DND-41 (cell line): ENCODE measurements around the gene THOP1.

Source experiments
- ATAC-seq: fragments of 200-7000 bp; cut with Tn5 transposase; 3 replicates; pipeline ENCODE4 v1.9.1; 2021; ENCODE audit warnings: low read depth; ENCODE audit not compliant: insufficient read depth
- DNase-seq: peaks from one replicate; pipeline ENCODE4 v3.0.0-alpha.2; 2020
- H2AFZ ChIP-seq: 2 replicates; pipeline ENCODE4 v1.6.0; 2012; ENCODE audit warnings: low read depth, low read length
- H3K27ac ChIP-seq: 2 replicates; pipeline ENCODE4 v1.5.1; 2012; ENCODE audit warnings: low read length, inconsistent platforms
- H3K27me3 ChIP-seq: fragments of 200-600 bp; sonication (generic); 2 replicates; pipeline ENCODE4 v1.6.0; 2012; ENCODE audit warnings: low read length, mild to moderate bottlenecking, inconsistent platforms; ENCODE audit not compliant: insufficient read depth, poor library complexity
- H3K36me3 ChIP-seq: 2 replicates; pipeline ENCODE4 v1.5.1; 2012; ENCODE audit warnings: low read length, inconsistent platforms; ENCODE audit not compliant: insufficient read depth
- H3K4me1 ChIP-seq: 2 replicates; pipeline ENCODE4 v1.5.1; 2012; ENCODE audit warnings: mild to moderate bottlenecking, low read length; ENCODE audit not compliant: insufficient read depth
- H3K4me2 ChIP-seq: 2 replicates; pipeline ENCODE4 v1.6.0; 2012; ENCODE audit warnings: mild to moderate bottlenecking, moderate library complexity, low read length, inconsistent platforms; ENCODE audit not compliant: insufficient read depth
- H3K4me3 ChIP-seq, 2 experiments: fragments of 200-600 bp in 1 of 2; shearing (Covaris generic) in 1 of 2; 2 replicates each; pipeline ENCODE4 v1.5.1; 2012 to 2016; ENCODE audit warnings: inconsistent platforms in 2 of 2, low read length in 2 of 2, mild to moderate bottlenecking in 2 of 2, low read depth in 1 of 2, moderate library complexity in 1 of 2
- H3K79me2 ChIP-seq: 2 replicates; pipeline ENCODE4 v1.6.0; 2012; ENCODE audit warnings: low read length, inconsistent platforms; ENCODE audit not compliant: insufficient read depth
- H3K9ac ChIP-seq: 2 replicates; pipeline ENCODE4 v1.6.0; 2012; ENCODE audit warnings: low read depth, mild to moderate bottlenecking, inconsistent platforms, low read length, moderate library complexity
- H3K9me3 ChIP-seq: 2 replicates; pipeline ENCODE4 v1.5.1; 2012; ENCODE audit warnings: low read length, moderate library complexity, mild to moderate bottlenecking, inconsistent platforms; ENCODE audit not compliant: insufficient read depth, severe bottlenecking
- H4K20me1 ChIP-seq: 2 replicates; pipeline ENCODE4 v1.6.0; 2012; ENCODE audit warnings: low read length; ENCODE audit not compliant: insufficient read depth
- CTCF ChIP-seq: IDR thresholded peaks from 2 replicates; pipeline ENCODE4 v1.5.1; 2012; ENCODE audit warnings: borderline replicate concordance, low read length, moderate library complexity, mild to moderate bottlenecking; ENCODE audit not compliant: poor library complexity, severe bottlenecking; ENCODE audit errors: extremely low read depth
- EZH2 ChIP-seq: IDR thresholded peaks from 3 replicates; pipeline ENCODE4 v1.6.1; 2012; ENCODE audit warnings: borderline replicate concordance, low read depth, mild to moderate bottlenecking, moderate library complexity, low read length, inconsistent platforms; ENCODE audit not compliant: severe bottlenecking

Gene THOP1

DNA sequence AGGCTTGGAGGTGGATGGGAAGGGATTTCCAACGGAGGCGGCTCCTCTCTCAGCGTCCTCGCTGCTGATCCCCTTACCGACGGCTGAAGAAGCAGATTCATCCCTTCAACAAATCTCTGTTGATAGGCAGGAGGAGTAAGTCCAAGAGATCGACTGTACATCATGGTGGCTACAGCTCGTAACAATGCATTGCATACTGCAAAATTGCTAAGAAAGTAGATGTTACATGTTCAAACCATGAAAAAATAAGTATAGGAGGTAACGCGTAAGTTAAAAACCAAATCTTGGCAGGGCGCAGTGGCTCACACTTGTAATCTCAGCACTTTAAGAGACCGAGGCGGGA lies 45.0 kb upstream of the THOP1 start:
- Histone ChIP-seq H3K79me2 (peaks cover 33% of the 10 kb centered on the region), H4K20me1 (peaks cover 23% of the 10 kb centered on the region), H3K4me3 (peak overlapping the region in 1 of 2 experiments; percentile 20; a peak in 1 of 4 replicates), H3K36me3 (peaks cover 26% of the 10 kb centered on the region), H3K27me3 (no peaks in the 10 kb centered on the region), H3K4me2 (peak overlapping the region; percentile 45; the same call in 1 of the 2 replicates), H3K9me3 (peaks cover 3% of the 10 kb centered on the region), H3K27ac (no peak overlapping the region), H3K9ac (no peak overlapping the region), H2AFZ (peak overlapping the region; percentile 48; the same call in 1 of the 2 replicates), H3K4me1 (peaks cover 21% of the 10 kb centered on the region)
- no peak for TF ChIP-seq EZH2
- TF ChIP-seq CTCF, result no peak
- no peak for ATAC-seq
- DNase-seq, result no peak

GRCh38 chr19:2743099-2743498 lies 42.2 kb upstream of the THOP1 start:
- DNase-seq (no peak), ATAC-seq (no peak)
- Histone ChIP-seq H3K4me1 (peaks cover 14% of the 10 kb centered on the region), H3K4me2 (no peak overlapping the region), H3K9ac (no peak overlapping the region), H2AFZ (no peak overlapping the region), H3K9me3 (no peaks in the 10 kb centered on the region), H3K27ac (no peak overlapping the region), H3K27me3 (no peaks in the 10 kb centered on the region), H3K4me3 (no peak overlapping the region), H3K36me3 (peaks cover 3% of the 10 kb centered on the region; the same call in 1 of the 2 replicates), H4K20me1 (peaks cover 4% of the 10 kb centered on the region; the same call in 1 of the 2 replicates), H3K79me2 (peaks cover 14% of the 10 kb centered on the region)
- TF ChIP-seq CTCF (no peak), EZH2 (no peak)

DNA sequence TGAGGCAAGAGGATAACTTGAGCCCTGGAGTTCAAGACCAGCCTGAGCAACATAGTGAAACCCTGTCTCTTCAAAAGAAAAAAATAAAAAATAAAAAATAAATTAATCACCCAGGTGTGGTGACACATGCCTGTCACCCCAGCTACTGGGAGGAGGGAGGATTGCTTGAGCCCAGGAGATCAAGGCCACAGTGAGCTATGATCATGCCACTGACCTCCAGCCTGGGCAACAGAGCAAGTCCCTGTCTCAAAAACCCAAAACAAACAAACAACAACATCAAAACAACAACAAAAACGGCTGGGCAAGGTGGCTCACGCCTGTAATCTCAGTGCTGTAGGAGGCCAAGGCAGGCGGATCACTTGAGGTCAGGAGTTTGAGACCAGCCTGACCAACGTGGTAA lies 41.2 kb upstream of the THOP1 start:
- Histone ChIP-seq H3K27ac (no peak overlapping the region), H3K4me3 (no peak overlapping the region), H3K4me1 (peaks cover 8% of the 10 kb centered on the region), H3K4me2 (no peak overlapping the region), H3K9ac (no peak overlapping the region), H3K27me3 (no peaks in the 10 kb centered on the region), H3K36me3 (no peaks in the 10 kb centered on the region), H3K9me3 (no peaks in the 10 kb centered on the region), H4K20me1 (no peaks in the 10 kb centered on the region), H2AFZ (no peak overlapping the region), H3K79me2 (peaks cover 6% of the 10 kb centered on the region)
- no peak for TF ChIP-seq CTCF
- no peak for TF ChIP-seq EZH2
- no peak for ATAC-seq
- no peak for DNase-seq

- no peak overlapping the region for H2AFZ ChIP-seq
- no peaks in the 10 kb centered on the region for H3K36me3 ChIP-seq
- DNase-seq, result no peak
- H3K27me3 ChIP-seq, result no peaks in the 10 kb centered on the region
- no peak for ATAC-seq
- H4K20me1 ChIP-seq, result no peaks in the 10 kb centered on the region
- no peak for TF ChIP-seq EZH2
- TF ChIP-seq CTCF, result no peak
- H3K79me2 ChIP-seq, result no peaks in the 10 kb centered on the region
- H3K4me1 ChIP-seq, result peaks cover 6% of the 10 kb centered on the region
- no peak overlapping the region for H3K4me2 ChIP-seq
- no peak overlapping the region for H3K9ac ChIP-seq
- H3K9me3 ChIP-seq, result no peaks in the 10 kb centered on the region
- H3K4me3 ChIP-seq, result no peak overlapping the region
- H3K27ac ChIP-seq, result no peak overlapping the region
Observed at GRCh38 chr19:2747349-2747748, 38.0 kb upstream of the THOP1 start.
